Measurements from ENCODE around the gene DNMT1. TPM values are rescaled to one million over a fixed set of nuclear protein-coding genes. Genes with fewer than 3 reads are reported as not detected.

Gene DNMT1
- polyA plus RNA-seq, 1 of the 3 experiments (the other 2 are of a cell fraction): 58.3 TPM

- Histone ChIP-seq H3K9ac (no peak overlapping the region), H3F3A (replicated peaks; ENCODE audit: insufficient read depth) (no peaks in the 10 kb centered on the region), H2AFZ (ENCODE audit: low read depth) (no peak overlapping the region), H3K4me1 (ENCODE audit: control insufficient read depth in 1 of 2, insufficient read depth in 2 of 2, low read depth in 1 of 2, low read length in 1 of 2) (no peaks in the 10 kb centered on the region), H3K9me3 (no peaks in the 10 kb centered on the region), H3K27ac (ENCODE audit: low read depth in 2 of 2, low read length in 1 of 2) (no peak overlapping the region), H3K79me2 (ENCODE audit: insufficient read depth) (no peaks in the 10 kb centered on the region), H3K4me3 (ENCODE audit: low read depth in 2 of 2, low read length in 1 of 2) (no peak overlapping the region), H3K4me2 (no peak overlapping the region), H3K9me2 (no peaks in the 10 kb centered on the region), H3K27me3 (ENCODE audit: insufficient read depth) (no peaks in the 10 kb centered on the region), H4K20me1 (ENCODE audit: insufficient read depth) (no peaks in the 10 kb centered on the region), H3K36me3 (replicated peaks in 1 of 2; ENCODE audit: control insufficient read depth in 1 of 2, insufficient read depth in 2 of 2, low read length in 1 of 2) (peaks cover 60 to 62% of the 10 kb centered on the region in 2 experiments)
- DNase-seq: no peak
- CTCF ChIA-PET: interaction anchor here (0.6 kb wide), 1 partner anchor 26 kb away, joined by 3 read pairs; no protein-coding TSS in a partner anchor
- WGBS (ENCODE audit: low lambda C conversion rate): no CpG with 5 or more reads among the region's 8 CpGs
- POLR2A ChIA-PET: no interaction called here
- no peak for TF ChIP-seq TCF12 (IDR thresholded peaks at IDR 0.05)
- TF ChIP-seq, protein P1, sequence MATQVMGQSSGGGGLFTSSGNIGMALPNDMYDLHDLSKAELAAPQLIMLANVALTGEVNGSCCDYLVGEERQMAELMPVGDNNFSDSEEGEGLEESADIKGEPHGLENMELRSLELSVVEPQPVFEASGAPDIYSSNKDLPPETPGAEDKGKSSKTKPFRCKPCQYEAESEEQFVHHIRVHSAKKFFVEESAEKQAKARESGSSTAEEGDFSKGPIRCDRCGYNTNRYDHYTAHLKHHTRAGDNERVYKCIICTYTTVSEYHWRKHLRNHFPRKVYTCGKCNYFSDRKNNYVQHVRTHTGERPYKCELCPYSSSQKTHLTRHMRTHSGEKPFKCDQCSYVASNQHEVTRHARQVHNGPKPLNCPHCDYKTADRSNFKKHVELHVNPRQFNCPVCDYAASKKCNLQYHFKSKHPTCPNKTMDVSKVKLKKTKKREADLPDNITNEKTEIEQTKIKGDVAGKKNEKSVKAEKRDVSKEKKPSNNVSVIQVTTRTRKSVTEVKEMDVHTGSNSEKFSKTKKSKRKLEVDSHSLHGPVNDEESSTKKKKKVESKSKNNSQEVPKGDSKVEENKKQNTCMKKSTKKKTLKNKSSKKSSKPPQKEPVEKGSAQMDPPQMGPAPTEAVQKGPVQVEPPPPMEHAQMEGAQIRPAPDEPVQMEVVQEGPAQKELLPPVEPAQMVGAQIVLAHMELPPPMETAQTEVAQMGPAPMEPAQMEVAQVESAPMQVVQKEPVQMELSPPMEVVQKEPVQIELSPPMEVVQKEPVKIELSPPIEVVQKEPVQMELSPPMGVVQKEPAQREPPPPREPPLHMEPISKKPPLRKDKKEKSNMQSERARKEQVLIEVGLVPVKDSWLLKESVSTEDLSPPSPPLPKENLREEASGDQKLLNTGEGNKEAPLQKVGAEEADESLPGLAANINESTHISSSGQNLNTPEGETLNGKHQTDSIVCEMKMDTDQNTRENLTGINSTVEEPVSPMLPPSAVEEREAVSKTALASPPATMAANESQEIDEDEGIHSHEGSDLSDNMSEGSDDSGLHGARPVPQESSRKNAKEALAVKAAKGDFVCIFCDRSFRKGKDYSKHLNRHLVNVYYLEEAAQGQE (IDR thresholded peaks at IDR 0.05; ENCODE audit: low read depth, low read length): no peak
Measured at GRCh38 chr19:10158071-10158470, 36.7 kb downstream of the DNMT1 start.

DNA sequence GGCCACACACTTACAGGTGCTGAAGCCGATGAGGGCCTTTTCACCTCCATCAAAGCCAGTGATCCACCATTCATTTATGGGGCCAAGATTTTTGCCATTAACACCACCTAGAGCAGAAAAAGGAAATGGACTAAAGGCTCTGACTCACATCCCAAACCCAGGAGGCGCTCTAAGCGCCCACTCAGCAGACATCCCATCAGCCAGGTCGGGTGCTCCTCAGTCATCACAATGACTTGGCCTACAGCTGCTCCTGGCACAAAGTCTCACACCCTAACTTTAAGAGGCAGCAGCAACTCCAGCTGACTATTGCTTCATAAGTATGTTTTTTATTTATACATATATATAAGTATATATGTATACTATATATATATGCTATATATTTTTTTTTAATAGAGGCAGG is 38.9 kb downstream of the DNMT1 start:
- 100% methylated on average over 4 of the region's 4 CpGs for WGBS (ENCODE audit: low lambda C conversion rate)
- no peaks in the 10 kb centered on the region for H3K27me3 ChIP-seq (ENCODE audit: insufficient read depth)
- H3K4me3 ChIP-seq (ENCODE audit: low read depth in 2 of 2, low read length in 1 of 2): no peak overlapping the region
- H3K79me2 ChIP-seq (ENCODE audit: insufficient read depth): no peaks in the 10 kb centered on the region
- no peak overlapping the region for H2AFZ ChIP-seq (ENCODE audit: low read depth)
- TF ChIP-seq RXRA (IDR thresholded peaks at IDR 0.05; ENCODE audit: borderline replicate concordance, low read depth) (no peak), FOXM1 (IDR thresholded peaks at IDR 0.05; ENCODE audit: low read depth) (no peak), MXI1 (IDR thresholded peaks at IDR 0.05; ENCODE audit: low read depth, low read length) (no peak), IRF3 (IDR thresholded peaks at IDR 0.05; ENCODE audit: low read depth, low read length) (no peak), RAD21 (IDR thresholded peaks at IDR 0.05; ENCODE audit: low read length) (no peak), RCOR1 (IDR thresholded peaks at IDR 0.05; ENCODE audit: low read length) (no peak), SIN3A (IDR thresholded peaks at IDR 0.05; ENCODE audit: borderline replicate concordance, low read depth, low read length) (no peak)
- TF ChIP-seq, protein P2, sequence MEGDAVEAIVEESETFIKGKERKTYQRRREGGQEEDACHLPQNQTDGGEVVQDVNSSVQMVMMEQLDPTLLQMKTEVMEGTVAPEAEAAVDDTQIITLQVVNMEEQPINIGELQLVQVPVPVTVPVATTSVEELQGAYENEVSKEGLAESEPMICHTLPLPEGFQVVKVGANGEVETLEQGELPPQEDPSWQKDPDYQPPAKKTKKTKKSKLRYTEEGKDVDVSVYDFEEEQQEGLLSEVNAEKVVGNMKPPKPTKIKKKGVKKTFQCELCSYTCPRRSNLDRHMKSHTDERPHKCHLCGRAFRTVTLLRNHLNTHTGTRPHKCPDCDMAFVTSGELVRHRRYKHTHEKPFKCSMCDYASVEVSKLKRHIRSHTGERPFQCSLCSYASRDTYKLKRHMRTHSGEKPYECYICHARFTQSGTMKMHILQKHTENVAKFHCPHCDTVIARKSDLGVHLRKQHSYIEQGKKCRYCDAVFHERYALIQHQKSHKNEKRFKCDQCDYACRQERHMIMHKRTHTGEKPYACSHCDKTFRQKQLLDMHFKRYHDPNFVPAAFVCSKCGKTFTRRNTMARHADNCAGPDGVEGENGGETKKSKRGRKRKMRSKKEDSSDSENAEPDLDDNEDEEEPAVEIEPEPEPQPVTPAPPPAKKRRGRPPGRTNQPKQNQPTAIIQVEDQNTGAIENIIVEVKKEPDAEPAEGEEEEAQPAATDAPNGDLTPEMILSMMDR (IDR thresholded peaks at IDR 0.05): no peak
- H3K36me3 ChIP-seq (replicated peaks in 1 of 2; ENCODE audit: control insufficient read depth in 1 of 2, insufficient read depth in 2 of 2, low read length in 1 of 2): peaks cover 64% of the 10 kb centered on the region in 2 experiments
- no peaks in the 10 kb centered on the region for H3K9me2 ChIP-seq
- ChIA-PET POLR2A (no interaction called here), CTCF (no interaction called here)
- no peaks in the 10 kb centered on the region for H3K4me1 ChIP-seq (ENCODE audit: control insufficient read depth in 1 of 2, insufficient read depth in 2 of 2, low read depth in 1 of 2, low read length in 1 of 2)
- H3K9ac ChIP-seq: no peak overlapping the region
- no peaks in the 10 kb centered on the region for H3F3A ChIP-seq (replicated peaks; ENCODE audit: insufficient read depth)
- DNase-seq: no peak
- no peaks in the 10 kb centered on the region for H4K20me1 ChIP-seq (ENCODE audit: insufficient read depth)
- H3K9me3 ChIP-seq: no peaks in the 10 kb centered on the region
- no peak overlapping the region for H3K27ac ChIP-seq (ENCODE audit: low read depth in 2 of 2, low read length in 1 of 2)
- H3K4me2 ChIP-seq: no peak overlapping the region

Measured in SK-N-SH (cell line).